Progenitor cell of endocrine pancreas (in vitro differentiated cells): Measurements from ENCODE around the gene KRT40. TPM values are rescaled to one million over a fixed set of nuclear protein-coding genes. Genes with fewer than 3 reads are reported as not detected.

Source experiments
- DNase-seq: peaks from one replicate; pipeline ENCODE4 v3.0.0; 2021; ENCODE audit warnings: low spot score; ENCODE audit not compliant: unreplicated experiment
- H3K27ac Mint-ChIP-seq: 2 replicates; pipeline ENCODE4 v1.8.0; 2021; ENCODE audit warnings: mild to moderate bottlenecking, moderate library complexity, mixed read lengths
- H3K27me3 Mint-ChIP-seq: 2 replicates; pipeline ENCODE4 v1.8.0; 2021; ENCODE audit warnings: mixed read lengths
- H3K36me3 Mint-ChIP-seq: 2 replicates; pipeline ENCODE4 v1.8.0; 2022; ENCODE audit warnings: mixed read lengths; ENCODE audit not compliant: insufficient read depth
- H3K4me1 Mint-ChIP-seq: 2 replicates; pipeline ENCODE4 v1.8.0; 2021; ENCODE audit warnings: low read depth, mixed read lengths
- H3K4me3 Mint-ChIP-seq: 2 replicates; pipeline ENCODE4 v1.8.0; 2021; ENCODE audit warnings: low read depth, mild to moderate bottlenecking, moderate library complexity, mixed read lengths
- H3K9me3 Mint-ChIP-seq: 2 replicates; pipeline ENCODE4 v1.8.0; 2021; ENCODE audit warnings: low read depth, mixed read lengths
- total RNA-seq: library from RNA; stranded (reverse); gene quantifications from 2 replicates; pipeline ENCODE4 v1.2.1, GENCODE V29; 2021
- TF ChIP-seq, protein P1 (sequence below): fragments of 200-600 bp; sonication (generic); IDR thresholded peaks from one replicate; pipeline ENCODE4 v1.5.0; 2021; ENCODE audit warnings: antibody characterized with exemption, mild to moderate bottlenecking; ENCODE audit not compliant: unreplicated experiment

Gene KRT40
- total RNA-seq, 1 donor from 2014 or later: not detected

DNA sequence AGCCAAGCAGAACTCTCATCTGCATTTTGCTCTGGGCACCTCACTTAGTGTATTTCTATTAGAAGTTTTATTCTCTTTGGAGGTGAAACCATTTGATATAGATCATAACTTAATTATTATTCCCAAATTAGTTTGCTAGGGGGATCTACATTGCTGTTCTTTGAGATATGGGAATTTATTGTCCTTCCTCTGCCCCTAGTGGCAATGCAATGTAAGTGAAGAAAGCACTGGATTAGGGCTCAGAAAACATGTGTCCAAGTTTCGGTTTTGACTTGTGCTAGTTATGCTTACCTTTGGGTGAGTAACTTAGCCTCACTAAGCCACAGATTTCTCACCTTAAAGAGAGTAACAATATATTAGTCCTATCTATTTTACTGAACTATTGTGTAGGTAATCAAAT lies 20.3 kb downstream of the KRT40 start:
- Mint-ChIP-seq H3K27ac (no peak overlapping the region), H3K36me3 (no peaks in the 10 kb centered on the region), H3K27me3 (no peaks in the 10 kb centered on the region), H3K4me3 (no peak overlapping the region), H3K9me3 (peaks cover 14% of the 10 kb centered on the region), H3K4me1 (peaks cover 23% of the 10 kb centered on the region)
- TF ChIP-seq, protein P1, sequence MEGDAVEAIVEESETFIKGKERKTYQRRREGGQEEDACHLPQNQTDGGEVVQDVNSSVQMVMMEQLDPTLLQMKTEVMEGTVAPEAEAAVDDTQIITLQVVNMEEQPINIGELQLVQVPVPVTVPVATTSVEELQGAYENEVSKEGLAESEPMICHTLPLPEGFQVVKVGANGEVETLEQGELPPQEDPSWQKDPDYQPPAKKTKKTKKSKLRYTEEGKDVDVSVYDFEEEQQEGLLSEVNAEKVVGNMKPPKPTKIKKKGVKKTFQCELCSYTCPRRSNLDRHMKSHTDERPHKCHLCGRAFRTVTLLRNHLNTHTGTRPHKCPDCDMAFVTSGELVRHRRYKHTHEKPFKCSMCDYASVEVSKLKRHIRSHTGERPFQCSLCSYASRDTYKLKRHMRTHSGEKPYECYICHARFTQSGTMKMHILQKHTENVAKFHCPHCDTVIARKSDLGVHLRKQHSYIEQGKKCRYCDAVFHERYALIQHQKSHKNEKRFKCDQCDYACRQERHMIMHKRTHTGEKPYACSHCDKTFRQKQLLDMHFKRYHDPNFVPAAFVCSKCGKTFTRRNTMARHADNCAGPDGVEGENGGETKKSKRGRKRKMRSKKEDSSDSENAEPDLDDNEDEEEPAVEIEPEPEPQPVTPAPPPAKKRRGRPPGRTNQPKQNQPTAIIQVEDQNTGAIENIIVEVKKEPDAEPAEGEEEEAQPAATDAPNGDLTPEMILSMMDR: peak; percentile 61
- no peak for DNase-seq

DNA sequence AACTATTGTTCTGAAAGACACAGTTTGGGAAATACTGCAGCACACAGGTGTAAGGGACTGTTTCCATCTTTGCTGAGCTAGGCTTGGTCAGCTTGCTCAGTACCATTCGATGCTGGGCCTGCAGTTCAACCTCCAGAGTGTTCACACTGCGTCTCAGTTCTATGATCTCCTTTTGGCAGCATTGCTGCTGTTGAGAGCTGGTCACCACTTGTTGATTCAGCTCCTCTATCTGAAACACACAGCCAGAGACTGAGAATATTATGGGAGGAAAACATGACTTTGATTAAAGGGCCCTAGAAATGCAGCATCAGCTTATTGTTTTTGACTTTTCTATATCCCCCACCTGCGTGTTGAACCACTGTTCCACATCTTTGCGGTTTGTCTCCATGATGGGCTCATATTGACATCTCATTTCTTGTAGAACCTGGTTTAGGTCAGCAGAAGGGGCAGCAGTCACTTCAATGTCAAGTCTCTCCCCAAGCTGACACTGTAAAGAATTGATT lies 22.0 kb downstream of the KRT40 start:
- no peak for DNase-seq
- H3K27ac Mint-ChIP-seq: peak overlapping the region; percentile 30
- no peaks in the 10 kb centered on the region for H3K36me3 Mint-ChIP-seq
- no peaks in the 10 kb centered on the region for H3K27me3 Mint-ChIP-seq
- no peak overlapping the region for H3K4me3 Mint-ChIP-seq
- H3K9me3 Mint-ChIP-seq: peaks cover 14% of the 10 kb centered on the region
- TF ChIP-seq, protein P1: no peak
- H3K4me1 Mint-ChIP-seq: peaks cover 39% of the 10 kb centered on the region

DNA sequence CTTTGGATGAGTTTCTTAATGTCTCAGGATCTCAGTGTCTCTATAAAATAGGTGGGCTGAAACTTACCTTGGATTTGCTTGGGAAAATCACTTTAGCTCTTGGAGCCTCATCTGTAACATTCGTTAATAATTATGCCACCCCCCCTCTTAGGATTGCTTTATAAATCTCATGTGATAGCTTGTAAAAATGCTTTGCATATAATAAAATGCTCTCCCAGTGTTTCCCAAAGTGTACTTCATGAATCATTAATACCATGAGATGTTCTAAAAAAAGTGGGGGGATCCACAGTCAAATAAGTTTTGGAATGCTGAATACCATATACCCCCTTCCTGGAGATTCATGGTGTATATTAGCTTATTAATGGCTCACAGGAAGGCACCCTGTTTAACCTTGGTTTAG lies 22.5 kb downstream of the KRT40 start:
- Mint-ChIP-seq H3K36me3 (no peaks in the 10 kb centered on the region), H3K4me1 (peaks cover 45% of the 10 kb centered on the region), H3K4me3 (no peak overlapping the region), H3K27ac (no peak overlapping the region), H3K27me3 (no peaks in the 10 kb centered on the region), H3K9me3 (peaks cover 14% of the 10 kb centered on the region)
- no peak for DNase-seq
- TF ChIP-seq, protein P1: no peak

DNA sequence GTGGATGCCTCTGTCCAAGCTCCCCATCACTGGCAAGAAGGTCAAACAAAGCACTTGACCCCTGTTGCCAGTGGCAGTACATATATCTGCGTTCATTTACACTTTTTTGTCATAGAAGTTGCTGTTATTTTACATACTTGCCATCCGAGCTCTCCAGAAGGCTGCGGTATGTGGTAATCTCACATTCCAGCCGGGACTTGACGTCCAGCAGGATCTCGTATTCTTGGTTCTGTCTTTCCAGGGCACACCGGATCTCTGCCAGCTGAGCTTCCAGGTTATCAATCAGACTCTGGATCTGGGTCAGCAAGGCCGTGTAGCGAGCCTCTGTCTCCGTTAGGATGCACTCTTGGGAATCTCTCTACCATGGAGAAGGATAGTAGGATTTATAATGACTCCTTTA lies 24.0 kb downstream of the KRT40 start:
- DNase-seq: no peak
- Mint-ChIP-seq H3K4me3 (no peak overlapping the region), H3K4me1 (peaks cover 56% of the 10 kb centered on the region), H3K36me3 (no peaks in the 10 kb centered on the region), H3K27me3 (no peaks in the 10 kb centered on the region), H3K9me3 (peaks cover 14% of the 10 kb centered on the region), H3K27ac (peak overlapping the region; percentile 31)
- TF ChIP-seq, protein P1: no peak

DNA sequence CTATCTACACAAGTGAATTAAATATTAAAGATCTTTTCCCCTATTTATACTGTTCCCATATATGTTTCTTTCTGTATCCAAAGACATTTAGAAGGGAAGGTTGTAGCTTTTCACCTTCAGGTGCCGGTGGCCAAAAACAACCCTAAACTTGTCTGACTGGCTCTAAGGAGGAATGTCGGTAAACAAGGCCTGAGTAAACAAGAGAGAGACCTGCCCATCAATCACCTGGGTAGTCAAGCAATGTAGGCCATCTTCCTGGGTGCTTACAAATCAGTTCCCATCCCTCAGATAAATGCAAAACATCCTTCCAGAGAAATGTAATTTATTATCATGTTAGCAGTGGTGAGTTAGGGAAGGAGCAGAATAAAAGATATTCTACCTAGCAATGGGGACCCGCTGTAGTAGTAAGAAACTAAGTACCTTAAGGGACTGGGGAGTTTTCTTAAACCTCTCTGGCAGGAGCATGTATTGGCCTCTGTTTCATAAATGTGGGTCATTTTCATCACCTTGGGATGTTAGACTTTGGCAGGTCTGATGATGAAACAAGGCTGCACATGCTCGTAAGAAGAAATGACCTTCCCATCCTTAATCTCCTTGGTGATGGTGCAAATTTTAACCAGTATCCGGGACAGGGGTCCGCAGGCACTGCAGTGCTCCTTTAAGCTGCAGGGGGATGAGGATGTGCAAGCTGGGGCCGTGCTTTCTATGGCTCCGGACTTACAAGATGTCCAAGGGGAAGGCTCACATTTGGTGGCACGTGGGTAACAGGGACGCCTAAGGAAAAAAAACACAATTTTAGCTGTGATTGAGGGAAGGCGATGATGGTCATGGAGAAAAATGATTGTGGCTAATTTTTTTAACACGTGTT lies 25.8 kb downstream of the KRT40 start:
- H3K4me1 Mint-ChIP-seq: peaks cover 58% of the 10 kb centered on the region
- H3K36me3 Mint-ChIP-seq: no peaks in the 10 kb centered on the region
- peak overlapping the region; percentile 58 for H3K4me3 Mint-ChIP-seq
- peak overlapping the region; percentile 95 for H3K27ac Mint-ChIP-seq
- TF ChIP-seq, protein P1: no peak
- H3K27me3 Mint-ChIP-seq: no peaks in the 10 kb centered on the region
- DNase-seq: no peak
- H3K9me3 Mint-ChIP-seq: peaks cover 6% of the 10 kb centered on the region
